HG03095 (cell line): ENCODE measurements around the gene ROR1.
A peak's percentile ranks its signal among the peaks of the same experiment; 100 is the strongest.

Source experiments
- ATAC-seq: cut with Tn5 transposase; IDR thresholded peaks from one replicate; pipeline ENCODE4 v1.9.1; 2021; ENCODE audit warnings: moderate library complexity; ENCODE audit not compliant: unreplicated experiment

Gene ROR1

DNA sequence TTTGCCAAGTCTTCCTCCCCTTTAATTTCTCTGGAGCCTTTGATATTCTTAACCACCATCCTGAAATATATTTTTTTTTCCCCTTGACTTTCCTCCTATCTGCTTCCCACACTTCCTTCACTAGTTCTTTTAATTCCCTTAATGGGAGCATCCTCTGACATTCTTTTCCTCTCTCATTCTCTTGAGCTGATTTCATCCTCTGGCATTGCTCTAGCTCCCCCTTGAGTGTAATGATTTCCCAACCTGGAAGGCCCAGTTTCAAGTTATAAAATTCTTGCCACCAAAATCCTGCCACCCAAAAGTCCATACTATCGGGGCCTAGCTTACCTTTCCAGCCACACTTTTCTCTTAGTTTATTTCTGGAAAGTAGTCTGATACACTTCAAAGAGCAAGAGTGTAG lies 390.2 kb downstream of the ROR1 start:
- no peak for ATAC-seq

DNA sequence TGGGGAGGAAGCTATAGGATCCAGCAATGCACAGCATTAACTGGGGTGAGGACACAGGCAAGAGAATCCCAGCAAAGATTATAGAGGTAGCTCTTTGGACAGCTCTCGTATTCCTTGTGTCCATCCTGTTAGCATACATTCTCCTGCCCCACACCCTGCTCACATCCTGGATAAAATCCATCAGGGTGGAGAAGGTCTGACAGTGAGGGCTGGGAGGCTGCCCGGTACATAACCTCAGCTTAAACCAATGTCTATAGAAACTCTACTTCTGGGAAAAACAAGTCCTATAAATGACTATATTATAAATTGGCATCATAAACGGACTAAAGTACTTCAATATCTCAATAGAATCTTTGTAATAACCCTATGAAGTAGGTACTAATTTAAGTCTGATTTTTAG lies 392.8 kb downstream of the ROR1 start:
- ATAC-seq: no peak

DNA sequence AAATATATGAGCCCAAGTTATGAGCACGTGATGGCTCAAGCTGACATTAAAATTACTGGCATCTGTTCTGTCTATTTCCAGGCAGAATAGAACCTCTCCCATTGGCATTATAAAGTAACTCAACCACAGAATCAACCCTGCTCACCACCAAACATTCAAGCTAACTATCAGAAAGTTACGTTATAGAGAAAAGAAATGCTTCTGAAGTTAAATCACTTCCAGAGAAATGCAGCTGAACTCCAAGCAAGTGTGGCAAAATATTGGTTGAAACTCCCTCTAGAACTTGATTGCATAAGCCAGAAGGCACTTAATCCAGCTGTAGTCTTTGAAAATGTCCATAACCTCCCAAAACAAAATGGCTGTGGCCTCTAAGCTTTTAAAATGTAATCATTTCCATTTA lies 393.4 kb downstream of the ROR1 start:
- ATAC-seq: no peak

DNA sequence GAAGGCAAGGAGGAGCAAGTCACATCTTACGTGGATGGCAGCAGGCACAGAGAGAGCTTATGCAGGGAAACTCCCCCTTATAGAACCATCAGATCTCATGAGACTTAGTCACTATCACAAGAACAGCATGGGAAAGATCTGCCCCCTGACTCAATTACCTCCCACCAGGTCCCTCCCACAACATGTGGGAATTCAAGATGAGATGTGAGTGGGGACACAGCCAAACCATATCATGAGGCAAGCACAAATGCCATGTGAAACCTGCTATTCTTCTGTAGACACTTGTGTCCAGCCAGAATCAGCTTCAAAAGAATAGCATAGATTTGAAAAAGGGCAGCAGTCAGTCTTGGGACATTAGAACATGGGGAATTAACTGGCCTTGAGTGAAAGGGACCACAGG lies 397.4 kb downstream of the ROR1 start:
- no peak for ATAC-seq

DNA sequence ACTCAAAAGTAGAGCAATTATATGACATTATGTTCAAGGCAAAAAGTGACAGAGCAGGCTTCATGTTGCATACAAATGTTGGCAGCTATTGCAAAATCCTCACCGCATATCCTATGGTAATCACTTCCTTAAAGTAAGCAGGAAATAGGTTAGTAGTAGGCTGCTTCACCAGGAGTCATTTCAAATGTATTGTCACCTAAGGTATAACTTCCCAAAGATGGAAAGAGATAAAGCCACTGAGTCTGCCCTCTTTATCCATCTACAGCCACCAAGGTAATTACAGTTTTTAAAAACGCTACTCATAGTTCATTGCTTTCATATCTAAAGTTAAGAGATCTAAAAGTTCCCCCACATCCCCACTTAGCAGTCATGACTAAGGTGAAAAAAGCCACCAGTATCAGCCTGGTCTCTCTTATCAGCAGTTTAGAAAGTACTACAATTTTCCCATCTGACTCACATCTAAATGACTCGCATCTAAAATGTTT lies 398.0 kb downstream of the ROR1 start:
- ATAC-seq: peak; percentile 72

DNA sequence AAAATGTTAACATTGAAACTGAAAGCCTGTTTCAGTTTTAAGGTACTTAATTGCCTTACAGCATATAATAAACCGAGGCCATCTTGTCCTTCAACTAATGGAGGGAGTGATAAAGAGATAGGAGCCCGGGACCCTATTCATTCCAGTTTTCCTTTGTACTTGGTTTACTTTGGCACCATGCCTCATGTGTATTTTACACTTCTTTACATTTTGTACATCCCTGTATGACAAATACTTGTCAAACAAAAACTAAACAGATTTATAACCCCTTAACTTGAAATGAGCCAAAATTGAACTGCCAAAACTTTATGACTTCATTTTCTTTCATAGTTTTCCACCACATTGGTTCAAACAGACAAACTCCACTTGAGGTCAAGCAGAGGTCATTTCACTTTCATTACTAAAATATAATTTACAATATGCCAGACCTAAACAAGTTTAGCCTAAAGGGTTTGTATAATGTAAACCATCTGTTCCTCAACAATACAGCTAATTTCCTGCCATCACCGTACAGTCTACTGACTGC lies 398.7 kb downstream of the ROR1 start:
- ATAC-seq: no peak

DNA sequence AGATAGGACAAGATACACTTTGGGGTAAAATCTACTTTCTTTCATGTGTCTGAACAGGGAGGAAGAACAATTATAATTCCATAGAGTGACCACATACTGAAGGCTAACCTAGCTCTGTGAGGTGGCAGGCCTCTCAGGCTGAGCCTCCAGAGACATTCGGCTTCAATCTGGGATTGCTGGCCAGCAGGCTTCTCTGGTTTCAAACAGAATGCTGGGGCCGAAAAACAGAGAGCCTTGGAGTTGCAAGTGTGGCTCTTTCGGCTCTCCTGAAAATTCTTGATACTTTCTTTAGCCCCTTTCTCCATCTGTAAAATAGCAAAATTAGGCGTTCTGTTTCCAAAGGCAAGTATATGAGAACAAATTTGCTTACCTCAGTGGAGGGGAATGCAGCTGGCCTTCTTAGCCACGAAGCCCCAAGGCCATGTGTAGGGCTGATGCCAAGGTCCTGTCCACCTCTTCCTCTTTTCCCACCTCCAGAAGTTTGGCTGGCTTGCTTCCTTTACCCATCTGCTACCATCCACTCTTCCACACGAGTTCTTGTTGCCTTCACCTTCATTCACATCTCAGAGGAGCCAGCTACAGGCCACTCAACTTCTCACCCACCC lies 399.6 kb downstream of the ROR1 start:
- no peak for ATAC-seq

DNA sequence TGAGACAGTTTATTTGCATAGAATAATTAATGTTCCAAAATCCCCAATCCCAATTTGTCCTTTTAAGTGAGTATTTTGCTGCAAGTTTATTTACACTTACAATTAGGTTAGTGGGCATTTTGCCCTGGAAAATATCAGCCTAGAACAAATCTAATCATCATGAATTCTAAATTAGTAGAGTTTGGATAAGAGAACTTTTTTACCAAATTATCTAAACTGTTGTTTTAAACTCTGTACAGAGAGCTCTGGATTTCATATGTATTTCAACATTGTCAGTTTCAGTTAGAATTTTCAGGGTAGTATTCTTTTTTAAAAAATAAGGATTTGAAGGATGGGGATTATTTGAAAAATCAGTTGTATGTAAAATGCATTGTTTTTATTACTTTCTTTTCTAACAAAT lies 401.8 kb downstream of the ROR1 start:
- ATAC-seq: no peak

DNA sequence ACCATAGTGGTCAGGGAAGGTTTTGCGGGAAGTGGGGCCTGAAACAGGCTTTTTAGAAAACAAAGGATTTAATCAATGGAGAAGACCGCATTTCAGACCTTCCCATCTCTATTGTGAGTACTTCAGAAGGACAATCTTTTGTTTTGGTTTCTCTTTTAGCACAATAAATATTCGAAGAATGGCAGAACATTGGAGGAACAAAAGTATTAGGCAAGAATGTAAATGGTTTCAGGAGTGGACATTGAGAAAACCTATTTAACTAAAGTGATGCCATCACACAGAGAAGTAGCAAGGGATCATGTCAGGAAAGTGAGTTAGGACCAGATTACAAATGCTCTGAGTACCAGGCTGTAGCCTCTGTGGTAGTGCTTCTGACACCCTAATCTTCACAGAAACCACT lies 402.8 kb downstream of the ROR1 start:
- no peak for ATAC-seq

DNA sequence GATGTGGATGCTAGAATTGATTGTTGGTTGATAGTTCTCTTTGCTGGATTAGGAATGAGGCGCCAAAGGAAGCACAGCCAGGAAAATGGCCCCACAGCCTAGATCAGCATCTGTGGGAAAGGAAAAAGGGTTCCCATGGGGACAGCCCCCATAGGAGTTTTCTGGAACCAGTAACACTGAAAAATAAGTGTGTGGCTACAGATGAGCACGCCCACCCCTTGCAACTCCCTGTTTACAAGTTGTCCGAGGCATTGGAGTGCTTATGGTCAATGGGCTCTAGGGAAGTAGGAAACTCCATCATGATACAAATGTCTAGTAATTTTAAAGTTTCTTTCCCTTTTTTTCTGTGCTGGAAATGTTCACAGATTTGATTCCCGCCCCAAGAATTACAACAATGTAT lies 405.8 kb downstream of the ROR1 start:
- ATAC-seq: no peak

DNA sequence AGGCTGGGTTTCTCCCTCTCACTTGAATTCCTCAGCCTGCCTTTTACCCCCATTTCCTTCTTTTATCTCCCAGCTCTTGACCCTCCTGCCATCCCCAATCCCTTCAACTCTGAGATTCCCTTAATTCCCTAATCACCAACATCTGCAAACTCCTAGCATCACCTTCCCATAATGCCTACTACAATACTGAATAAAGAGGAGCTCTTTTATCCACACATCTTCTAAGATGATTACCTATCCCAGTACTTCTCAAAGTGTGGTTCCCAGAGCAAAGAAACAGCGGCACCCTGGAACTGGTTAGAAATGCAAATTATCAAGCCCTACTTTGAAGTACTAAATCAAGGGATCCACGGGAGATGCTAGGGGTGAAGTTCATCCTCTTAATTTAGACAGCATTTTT lies 408.4 kb downstream of the ROR1 start:
- ATAC-seq: no peak

DNA sequence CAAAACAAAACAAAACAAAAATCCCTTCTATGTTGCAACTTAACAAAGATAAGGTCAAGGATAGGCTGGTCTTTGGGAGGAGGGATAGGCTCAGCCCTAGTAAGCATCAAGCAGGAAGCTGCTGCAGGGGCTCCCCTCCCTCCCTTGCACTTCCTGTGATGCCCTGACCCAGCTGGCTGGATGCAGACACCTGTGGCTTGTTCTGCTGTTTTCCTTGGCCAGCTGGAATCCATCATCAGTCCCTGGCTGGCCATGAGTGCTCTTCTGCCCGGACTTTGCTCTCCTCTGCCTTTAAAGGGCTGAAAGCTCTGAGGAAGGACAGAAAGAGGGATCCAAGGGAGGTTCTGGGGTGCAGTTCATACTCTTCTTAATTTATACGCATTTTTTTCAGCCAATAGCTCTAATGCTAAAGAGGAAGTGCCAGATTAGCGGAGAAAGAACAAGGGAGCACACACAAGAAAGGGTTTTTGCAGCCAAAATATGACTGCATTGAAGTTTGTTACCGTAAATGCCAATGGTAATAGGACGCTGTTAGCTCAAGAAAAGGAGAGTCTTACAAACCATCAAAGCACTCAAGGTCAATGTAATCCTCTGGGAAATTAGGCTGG lies 409.7 kb downstream of the ROR1 start:
- ATAC-seq: no peak

DNA sequence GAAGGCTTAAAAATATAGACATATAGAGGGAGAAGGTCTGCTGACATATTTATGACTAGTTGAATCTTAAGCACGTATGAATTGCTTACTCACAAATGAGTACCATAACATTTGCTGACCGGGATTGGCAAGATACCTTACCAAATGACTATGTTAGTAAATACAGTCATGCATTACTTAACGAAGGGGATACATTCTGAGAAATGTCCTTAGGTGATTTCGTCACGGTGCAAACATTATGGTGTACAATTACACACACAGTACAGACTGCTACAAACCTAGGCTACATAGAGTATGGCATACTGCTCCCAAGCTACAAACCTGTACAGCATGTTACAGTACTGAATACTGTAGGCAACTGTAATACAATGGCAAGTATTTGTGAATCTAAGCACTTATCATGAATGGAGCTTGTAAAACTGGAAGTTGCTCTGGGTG lies 410.2 kb downstream of the ROR1 start:
- no peak for ATAC-seq

DNA sequence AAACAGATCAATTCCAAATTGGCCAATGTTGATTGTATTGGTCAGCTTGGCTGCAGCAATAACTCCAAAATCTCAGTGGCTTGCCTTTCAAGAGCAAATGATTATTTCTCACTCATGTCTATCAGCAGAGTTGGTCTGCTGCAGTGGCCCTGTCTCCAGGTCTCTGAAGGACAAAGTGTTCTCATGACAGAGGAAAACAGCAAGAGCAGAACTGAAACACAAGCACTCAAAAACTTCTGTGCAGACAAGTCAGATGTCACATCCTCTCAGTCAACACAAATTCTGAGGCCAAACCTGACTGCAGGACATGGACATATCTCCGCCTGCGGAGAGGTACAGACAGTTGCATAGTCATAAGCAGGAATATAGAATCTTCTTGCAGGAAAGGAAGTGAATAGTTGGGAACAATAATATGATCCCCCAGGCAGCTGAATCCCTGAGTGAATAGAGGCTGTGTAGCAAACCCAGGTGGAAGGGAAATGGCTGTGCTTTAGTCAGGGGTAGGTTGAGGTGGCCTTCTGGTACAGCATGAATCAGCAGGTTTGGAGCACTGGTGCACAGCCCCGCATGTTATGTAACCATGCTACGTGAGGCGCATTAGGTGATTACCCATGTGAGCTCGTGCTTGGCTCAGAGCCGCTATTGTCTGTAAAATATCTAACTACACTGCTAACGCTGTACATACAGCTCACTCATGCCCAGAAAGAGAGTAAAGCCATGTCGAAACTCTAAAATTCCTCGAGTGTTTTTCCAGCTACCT lies 412.5 kb downstream of the ROR1 start:
- no peak for ATAC-seq

DNA sequence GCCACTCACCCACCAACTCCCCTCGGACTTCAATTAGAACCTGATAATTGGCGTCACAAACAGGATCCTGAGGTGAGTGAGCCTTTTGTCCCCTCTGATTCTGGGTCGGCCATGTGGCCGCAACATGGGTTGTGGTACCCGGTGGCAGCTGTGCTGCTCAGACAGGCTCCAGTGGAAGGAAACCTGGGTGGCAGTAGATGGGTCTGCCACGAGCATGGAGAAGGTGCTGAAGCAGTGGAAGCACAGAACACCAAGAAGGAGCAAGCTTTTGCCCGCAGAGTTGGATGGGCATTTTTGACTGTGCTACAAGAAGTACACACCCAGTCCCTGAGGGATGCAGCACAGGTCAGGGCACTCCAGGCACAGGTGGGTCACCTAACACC lies 413.1 kb downstream of the ROR1 start:
- ATAC-seq: no peak

DNA sequence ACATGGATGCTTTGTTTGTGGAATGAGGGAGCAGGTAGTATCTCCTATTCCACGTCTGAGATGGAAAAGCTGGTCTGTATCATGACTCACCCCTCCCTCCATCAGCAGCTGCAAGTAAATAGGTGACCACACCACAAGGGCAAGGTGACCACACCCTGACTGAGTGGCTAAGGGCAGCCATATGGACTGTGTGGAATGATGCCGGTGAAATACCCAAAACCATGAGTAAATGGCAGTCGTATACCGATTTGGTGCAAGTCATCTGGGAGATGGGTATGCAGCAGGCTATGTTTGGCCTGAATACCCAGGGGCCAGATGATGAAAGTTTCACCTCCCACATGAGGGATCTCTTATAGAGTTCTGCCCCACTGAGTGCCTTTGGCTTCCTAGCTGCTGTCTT lies 413.8 kb downstream of the ROR1 start:
- ATAC-seq: no peak

DNA sequence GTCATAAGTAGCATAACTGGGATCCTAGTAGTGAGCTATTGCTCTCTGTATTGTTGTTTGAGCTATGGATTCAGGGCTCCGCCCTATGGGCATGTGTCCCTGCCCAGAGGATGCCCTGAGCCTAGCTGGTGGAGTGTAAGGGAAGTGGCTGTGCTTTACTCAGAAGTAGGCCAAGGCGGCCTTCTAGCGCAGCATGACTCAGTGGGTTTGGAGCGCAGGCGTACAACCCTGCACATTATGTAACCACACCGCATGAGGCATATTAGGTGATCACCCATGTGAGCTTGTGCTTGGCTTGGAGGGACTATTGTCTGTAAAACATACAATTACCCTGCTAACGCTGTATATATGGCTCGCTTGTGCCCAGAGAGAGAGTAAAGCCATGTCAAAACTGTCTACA lies 418.5 kb downstream of the ROR1 start:
- no peak for ATAC-seq

DNA sequence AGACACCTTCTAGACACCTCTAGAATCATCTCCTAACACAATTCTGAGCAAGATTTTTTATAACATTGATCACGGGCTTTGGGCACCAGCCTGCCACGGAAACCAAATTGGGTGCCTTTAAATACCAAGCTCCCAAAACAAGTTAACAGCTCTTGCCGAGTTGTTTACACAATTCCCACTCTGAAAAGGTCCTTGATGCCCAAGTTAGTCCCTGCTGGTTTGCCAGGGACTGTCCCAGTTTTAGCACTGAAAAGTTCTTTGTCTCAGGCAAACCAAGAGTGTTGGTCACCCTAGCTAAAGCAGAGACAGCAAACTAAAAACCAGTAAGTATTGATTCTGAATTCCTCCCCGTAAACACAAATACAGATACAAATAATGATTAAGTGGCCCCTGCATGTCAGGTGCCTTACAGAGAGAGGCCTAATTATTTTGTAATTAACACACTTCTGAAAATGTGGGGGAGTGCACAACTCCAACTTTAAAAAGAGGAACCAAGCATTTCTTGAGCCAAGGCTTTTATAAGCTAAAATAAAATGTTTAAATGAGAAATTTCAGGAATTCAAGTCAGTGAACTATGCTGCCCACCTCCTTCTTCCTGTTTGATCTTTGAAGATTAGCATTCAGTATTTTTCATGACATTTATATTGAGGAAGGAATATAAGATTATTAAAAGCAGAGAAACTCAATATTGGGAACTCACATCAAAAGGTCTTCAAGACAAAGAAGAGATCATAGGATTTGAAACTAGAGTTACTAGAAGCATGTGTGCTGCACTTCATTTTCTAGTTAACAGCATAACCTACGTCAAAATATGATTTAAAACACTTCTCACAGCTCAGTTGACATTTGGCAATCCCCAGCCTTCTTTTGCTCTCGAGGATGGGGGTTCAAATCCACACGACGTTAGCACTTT lies 420.6 kb downstream of the ROR1 start:
- ATAC-seq: no peak

DNA sequence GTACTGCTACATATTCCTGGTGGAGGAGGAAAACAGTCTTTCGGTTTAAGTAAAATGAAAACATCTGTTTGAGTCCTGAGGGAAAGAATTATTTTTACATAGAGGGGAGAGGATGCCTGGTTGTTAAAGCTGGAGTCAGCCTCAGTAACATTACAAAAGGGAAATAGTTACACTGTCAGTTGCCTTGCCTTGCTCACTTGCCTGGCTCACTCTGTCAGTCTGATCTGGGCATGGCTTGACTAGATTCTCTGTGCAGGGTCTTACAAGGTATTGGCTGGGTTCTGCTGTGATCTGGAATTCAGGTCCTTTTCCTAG lies 421.2 kb downstream of the ROR1 start:
- no peak for ATAC-seq

DNA sequence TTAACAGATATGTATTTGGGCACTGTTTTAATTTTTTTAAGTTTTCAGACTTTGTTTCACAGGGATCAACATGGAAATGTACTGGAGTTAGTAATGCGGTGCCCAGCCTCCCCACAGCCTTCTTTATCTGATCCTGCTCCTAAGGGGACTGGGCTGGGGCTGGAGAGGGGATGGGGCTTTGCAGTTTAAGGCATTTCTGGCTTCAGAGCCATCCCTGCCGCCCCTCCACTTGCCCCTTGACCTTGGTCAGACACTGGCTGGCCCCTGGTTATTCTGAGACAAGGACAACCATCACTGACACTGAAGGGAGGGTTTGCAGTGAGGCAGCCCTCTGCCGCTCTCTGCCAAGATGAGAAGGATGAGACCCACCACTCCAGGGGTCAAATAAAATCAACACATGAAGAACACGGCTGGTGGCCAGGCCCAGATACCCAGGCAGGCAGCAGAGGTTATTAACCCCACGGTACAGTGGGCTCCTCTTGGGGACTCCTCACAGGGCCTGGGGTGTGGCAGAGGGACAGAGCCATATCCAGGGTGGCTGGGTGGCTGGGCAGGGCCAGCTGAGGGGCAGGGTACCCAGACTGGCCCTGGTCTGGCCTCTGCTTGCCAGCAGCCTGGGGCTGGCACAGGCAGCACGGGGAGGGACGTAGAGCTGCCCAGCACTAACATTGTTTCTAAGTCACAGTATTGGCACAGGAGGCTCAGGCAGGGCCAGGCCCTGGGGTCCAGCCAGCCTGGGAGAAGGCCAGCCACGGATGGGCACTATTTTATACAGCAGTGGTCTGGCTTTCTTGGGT lies 422.5 kb downstream of the ROR1 start:
- no peak for ATAC-seq
